NCI-H2227 treated with DMSO at 0.1 percent for 48 hours (cell line): ENCODE measurements around the gene ADAMTS20.

Experiments
- DNase-seq: peaks from one replicate; lab custom pipeline; 2025; lab: John Stamatoyannopoulos, UW

The ADAMTS20 gene

DNA sequence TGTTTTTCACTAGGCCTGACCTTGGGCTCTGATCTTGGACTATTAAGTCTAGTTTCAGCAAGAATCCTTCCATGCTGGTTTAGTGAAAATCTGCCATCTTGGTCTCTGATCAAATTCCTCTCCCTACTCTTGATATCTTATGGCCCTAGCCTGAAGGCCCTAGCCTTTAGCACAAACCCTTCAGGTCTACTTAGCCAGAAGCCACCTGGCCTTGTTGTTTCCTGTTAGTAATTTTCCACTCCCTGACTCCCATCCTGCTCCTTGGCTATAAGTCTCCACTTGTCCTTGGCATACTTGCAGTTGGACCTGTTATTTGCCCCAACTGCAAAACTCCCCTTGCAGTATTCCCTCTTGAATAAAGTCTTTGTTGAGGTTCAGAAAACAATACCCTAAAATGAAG, 241.4 kb downstream of the ADAMTS20 start:
- no peak for DNase-seq

DNA sequence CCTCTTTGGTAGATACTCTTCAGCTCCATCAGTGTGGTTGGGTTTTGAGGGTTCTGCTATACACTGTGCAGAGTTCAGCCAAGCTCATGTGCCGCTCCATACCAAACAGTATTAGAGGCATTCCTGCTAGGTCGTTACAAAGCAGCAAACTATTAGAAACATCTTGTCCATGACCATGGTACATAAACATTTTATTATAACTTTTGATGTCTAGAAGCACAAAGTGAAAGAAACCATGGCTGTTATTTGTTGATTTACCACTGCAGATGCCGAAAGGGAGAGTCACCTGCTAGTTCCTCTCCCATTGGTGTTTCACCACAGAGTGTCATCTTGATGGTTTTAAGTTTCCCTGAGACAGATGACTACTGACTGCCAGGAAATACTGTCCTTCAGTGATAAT, 242.0 kb downstream of the ADAMTS20 start:
- DNase-seq = no peak

DNA sequence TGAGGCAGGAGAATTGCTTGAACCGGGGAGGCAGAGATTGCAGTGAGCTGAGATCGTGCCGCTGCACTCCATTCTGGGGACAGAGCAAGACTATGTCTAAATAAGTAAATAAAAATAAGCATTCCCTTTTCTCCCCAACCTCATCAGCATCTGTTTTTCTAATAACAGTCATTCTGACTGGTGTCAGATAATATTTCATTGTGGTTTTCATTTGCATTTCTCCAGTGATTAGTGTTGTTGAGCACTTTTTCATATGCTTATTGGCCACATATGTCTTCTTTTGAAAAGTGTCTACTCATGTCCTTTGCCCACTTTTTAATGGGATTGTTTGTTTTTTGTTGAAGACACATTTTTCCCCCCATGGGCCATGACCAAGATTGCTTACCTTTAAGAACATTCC, 243.2 kb downstream of the ADAMTS20 start:
- DNase-seq = no peak

DNA sequence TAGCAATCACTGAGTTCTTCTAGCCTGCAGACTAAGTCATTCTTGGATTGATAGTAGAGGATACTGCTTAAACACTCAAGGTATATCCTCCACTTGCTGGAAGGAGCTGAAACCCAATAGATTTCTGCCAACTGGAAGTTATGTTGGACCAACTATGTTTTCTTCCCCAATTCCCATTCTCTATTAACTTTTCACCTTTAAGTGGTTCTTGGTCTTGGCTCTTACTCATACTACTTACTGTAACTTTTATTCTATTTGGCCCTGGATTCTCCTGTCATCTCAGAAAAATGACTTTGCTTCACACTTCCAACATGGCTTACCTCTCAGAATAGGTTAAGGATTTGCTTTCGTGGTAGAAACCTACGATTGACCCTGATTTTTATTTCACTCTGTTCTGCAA, 244.9 kb downstream of the ADAMTS20 start:
- DNase-seq = no peak

DNA sequence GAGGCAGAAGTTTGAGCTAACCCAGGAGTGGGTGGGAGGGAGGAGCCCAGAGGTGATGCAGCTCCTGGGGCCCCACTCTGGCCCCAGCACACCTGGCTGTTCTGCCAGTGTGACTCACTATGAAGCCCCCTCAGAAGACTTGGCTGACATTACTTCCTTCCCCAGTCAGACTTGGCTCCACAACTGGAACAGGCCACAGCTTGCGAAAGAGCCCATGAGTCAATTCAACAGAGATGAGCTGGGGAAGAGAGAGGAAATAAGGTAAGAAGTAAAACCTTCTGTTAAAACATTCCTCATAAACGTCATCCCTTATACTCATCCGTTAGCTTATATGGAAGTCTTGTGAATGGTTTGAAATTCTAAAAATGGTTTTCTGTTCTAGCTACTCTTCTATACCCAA, 245.9 kb downstream of the ADAMTS20 start:
- no peak for DNase-seq

DNA sequence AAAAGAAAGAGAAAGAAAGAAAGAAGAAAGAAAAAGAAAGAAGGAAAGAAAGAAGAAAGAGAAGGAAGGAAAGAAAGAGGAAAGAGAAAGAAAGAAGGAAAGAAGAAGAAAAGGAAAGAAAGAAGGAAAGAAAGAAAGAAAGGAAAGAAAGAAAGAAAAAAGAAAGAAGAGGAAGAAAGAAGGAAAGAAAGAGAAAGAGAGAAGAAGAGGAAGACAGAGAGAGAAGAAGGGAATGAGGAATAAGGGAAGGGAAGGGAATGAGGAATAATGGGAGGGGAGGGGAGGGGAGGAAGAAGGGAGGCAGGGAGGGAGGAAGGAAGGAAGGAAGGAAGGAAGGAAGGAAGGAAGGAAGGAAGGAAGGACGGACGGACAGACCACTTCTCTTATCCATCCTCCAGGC, 246.9 kb downstream of the ADAMTS20 start:
- no peak for DNase-seq
